Testis (tissue), 3 donors: ENCODE data around the gene SH3RF3. TPM values are rescaled to one million over a fixed set of nuclear protein-coding genes. Genes with fewer than 3 reads are reported as not detected.

Experiments
- DNase-seq: peaks from one replicate; pipeline ENCODE4 v3.0.0-alpha.2; 2019
- H3K27ac ChIP-seq, 2 donors: fragments of 200-600 bp; sonication (generic); one replicate each; pipeline ENCODE4 v1.5.1; 2019
- H3K27me3 ChIP-seq: fragments of 200-600 bp; sonication (generic); one replicate; pipeline ENCODE4 v1.5.1; 2019
- H3K36me3 ChIP-seq: fragments of 200-600 bp; sonication (generic); one replicate; pipeline ENCODE4 v1.5.1; 2017; ENCODE audit warnings: low read depth; ENCODE audit errors: missing control alignments
- H3K4me1 ChIP-seq: fragments of 200-600 bp; sonication (generic); one replicate; pipeline ENCODE4 v1.5.1; 2019
- H3K4me3 ChIP-seq, 2 donors: fragments of 200-600 bp; sonication (generic); one replicate each; pipeline ENCODE4 v1.5.1; 2017 to 2019
- H3K9me3 ChIP-seq: fragments of 200-600 bp; sonication (generic); one replicate; pipeline ENCODE4 v1.5.1; 2017
- CTCF ChIP-seq, 3 experiments: fragments of 450-650 bp in 2 of 3; fragments of 200-600 bp in 1 of 3; sonication (generic) in 1 of 3; IDR thresholded peaks; one replicate each; pipeline ENCODE4 v1.5.1; 2016 to 2019; ENCODE audit warnings: antibody characterized with exemption in 3 of 3, mild to moderate bottlenecking in 2 of 3, moderate library complexity in 1 of 3
- POLR2A ChIP-seq: fragments of 450-650 bp; IDR thresholded peaks from one replicate; pipeline ENCODE4 v1.6.1; 2017; ENCODE audit warnings: antibody characterized with exemption, mild to moderate bottlenecking, moderate library complexity
- WGBS, 2 donors: methylation state at CpG; one replicate each; pipeline ENCODE4 v1.1.5; 2018; 5-methylcytosine and 5-hydroxymethylcytosine counted together
- intact Hi-C: fragments of 100-400 bp; cut with DNase I; formaldehyde crosslinking; loops from one replicate; pipeline ENCODE4 v1.15.1; 2023; ENCODE audit warnings: low total_unique reads
- polyA plus RNA-seq: library from polyadenylated mRNA; stranded (reverse); fragments of 350-450 nt; fragmentation: Illumina TruSeq; extraction: RNeasy Lipid Tissue Mini Kit (QIAGEN cat#74804); gene quantifications from one replicate; pipeline ENCODE4 v1.2.3, GENCODE V29; 2014; ENCODE audit warnings: low read depth, low replicate concordance; ENCODE audit not compliant: insufficient read depth
- total RNA-seq, 2 donors: library from RNA; depleted of rRNA; stranded (reverse); fragments of >200 nt; gene quantifications; one replicate each; pipeline ENCODE4 v1.2.3, GENCODE V29; 2016

Gene SH3RF3
- total and polyA plus RNA-seq, 3 donors from 2014 or later = 9.3 to 20.1 (median 16.5) TPM

- Histone ChIP-seq H3K9me3 (no peaks in the 10 kb centered on the region), H3K36me3 (no peaks in the 10 kb centered on the region), H3K4me1 (peaks cover 30% of the 10 kb centered on the region), H3K4me3 (no peak overlapping the region), H3K27ac (peak overlapping the region in 1 of 2 donors; percentile 66), H3K27me3 (no peaks in the 10 kb centered on the region)
- WGBS, 2 donors = 74 to 84% methylated on average over 2 to 7 of the region's 7 CpGs
- intact Hi-C loops = loop anchor here (10.0 kb wide), 1 partner anchor 67 kb away; no protein-coding TSS in a partner anchor
- TF ChIP-seq POLR2A (no peak), CTCF (IDR thresholded peaks at IDR 0.05) (no peak)
- DNase-seq = no peak
These were observed 113.2 kb downstream of the SH3RF3 start for GRCh38 chr2:109242210-109242653.

- intact Hi-C loops = loop anchor here (10.0 kb wide), 1 partner anchor 68 kb away; no protein-coding TSS in a partner anchor
- no peaks in the 10 kb centered on the region for H3K36me3 ChIP-seq
- WGBS, 2 donors = 56 to 62% methylated on average over 9 to 12 of the region's 12 CpGs
- no peak overlapping the region for H3K4me3 ChIP-seq
- H3K9me3 ChIP-seq = no peaks in the 10 kb centered on the region
- peak overlapping the region in 1 of 2 donors; percentile 66 for H3K27ac ChIP-seq
- H3K27me3 ChIP-seq = no peaks in the 10 kb centered on the region
- DNase-seq = peak; percentile 57
- TF ChIP-seq POLR2A (no peak), CTCF (IDR thresholded peaks at IDR 0.05) (no peak)
- peaks cover 33% of the 10 kb centered on the region for H3K4me1 ChIP-seq
These were observed 113.8 kb downstream of the SH3RF3 start for GRCh38 chr2:109242654-109243331.

- no peak for DNase-seq
- H3K9me3 ChIP-seq = no peaks in the 10 kb centered on the region
- H3K27me3 ChIP-seq = no peaks in the 10 kb centered on the region
- no peaks in the 10 kb centered on the region for H3K36me3 ChIP-seq
- peaks cover 33% of the 10 kb centered on the region for H3K4me1 ChIP-seq
- peak overlapping the region in 1 of 2 donors; percentile 66 for H3K27ac ChIP-seq
- H3K4me3 ChIP-seq = no peak overlapping the region
- intact Hi-C loops = loop anchor here (10.0 kb wide), 1 partner anchor 69 kb away; no protein-coding TSS in a partner anchor
- TF ChIP-seq CTCF (IDR thresholded peaks at IDR 0.05) = no peak
- TF ChIP-seq POLR2A = no peak
- WGBS, 2 donors = 70 to 74% methylated on average over 10 of the region's 10 CpGs
These were observed 114.7 kb downstream of the SH3RF3 start for GRCh38 chr2:109243526-109244303.

GRCh38 chr2:109244304-109244582, 115.2 kb downstream of the SH3RF3 start:
- no peak for TF ChIP-seq POLR2A
- TF ChIP-seq CTCF (IDR thresholded peaks at IDR 0.05) = no peak
- H3K4me3 ChIP-seq = no peak overlapping the region
- peaks cover 33% of the 10 kb centered on the region for H3K4me1 ChIP-seq
- H3K27ac ChIP-seq = no peak overlapping the region
- no peaks in the 10 kb centered on the region for H3K36me3 ChIP-seq
- H3K27me3 ChIP-seq = no peaks in the 10 kb centered on the region
- intact Hi-C loops = loop anchor here (10.0 kb wide), 1 partner anchor 69 kb away; no protein-coding TSS in a partner anchor
- no peaks in the 10 kb centered on the region for H3K9me3 ChIP-seq
- DNase-seq = no peak
